PC-3 (cell line): Measurements from ENCODE around the gene PLEKHG3. TPM values are rescaled to one million over a fixed set of nuclear protein-coding genes. Genes with fewer than 3 reads are reported as not detected.

ENCODE experiments used
- ATAC-seq: fragments of 200-7000 bp; cut with Tn5 transposase; 2 replicates; pipeline ENCODE4 v1.9.1; 2020; ENCODE audit warnings: mild to moderate bottlenecking, moderate library complexity
- BruUV-seq: library from RNA; stranded (reverse); fragments of 400-500 nt; replicated peaks from 2 replicates; lab custom pipeline; 2021; lab: Mats Ljungman, UMichigan
- CTCF ChIA-PET: fragments of 300-600 bp; sonication (Branson Sonifier 250); formaldehyde crosslinking; loops from one replicate; lab custom pipeline; 2022; ENCODE audit warnings: antibody characterized with exemption; lab: Charles Lee
- POLR2A ChIA-PET: fragments of 300-600 bp; sonication (Branson Sonifier 250); formaldehyde crosslinking; loops from one replicate; lab custom pipeline; 2022; ENCODE audit warnings: antibody characterized with exemption; ENCODE audit not compliant: unreplicated experiment; lab: Charles Lee
- DNase-seq: peaks from one replicate; pipeline ENCODE4 v3.0.0-alpha.2; 2015
- H2AFZ ChIP-seq: fragments of 300-600 bp; sonication (generic); 2 replicates; pipeline ENCODE4 v1.6.0; 2016; ENCODE audit warnings: antibody characterized with exemption, low read length
- H3F3A ChIP-seq: fragments of 300-600 bp; sonication (generic); one replicate; pipeline ENCODE4 v1.6.0; 2017; ENCODE audit warnings: antibody characterized with exemption, low read length, control low read depth, mild to moderate bottlenecking; ENCODE audit not compliant: unreplicated experiment
- H3K27ac ChIP-seq: fragments of 300-600 bp; sonication (generic); 2 replicates; pipeline ENCODE4 v1.5.1; 2016; ENCODE audit warnings: mild to moderate bottlenecking, low read length
- H3K27me3 ChIP-seq: fragments of 300-600 bp; sonication (generic); 2 replicates; pipeline ENCODE4 v1.6.1; 2016; ENCODE audit warnings: low read length, mixed read lengths
- H3K36me3 ChIP-seq: fragments of 300-600 bp; sonication (generic); 2 replicates; pipeline ENCODE4 v1.6.1; 2016; ENCODE audit warnings: low read depth, mixed run types, low read length, mixed read lengths
- H3K4me1 ChIP-seq: fragments of 300-600 bp; sonication (generic); 2 replicates; pipeline ENCODE4 v1.5.1; 2016; ENCODE audit warnings: low read length; ENCODE audit not compliant: insufficient read depth
- H3K4me2 ChIP-seq: fragments of 300-600 bp; sonication (generic); 2 replicates; pipeline ENCODE4 v1.6.0; 2016; ENCODE audit warnings: low read length
- H3K4me3 ChIP-seq: fragments of 300-600 bp; sonication (generic); 2 replicates; pipeline ENCODE4 v1.5.1; 2016; ENCODE audit warnings: mild to moderate bottlenecking, low read length, mixed read lengths
- H3K79me2 ChIP-seq: fragments of 300-600 bp; sonication (generic); 2 replicates; pipeline ENCODE4 v1.6.1; 2017; ENCODE audit warnings: low read length, mixed read lengths
- H3K9ac ChIP-seq: fragments of 300-600 bp; sonication (generic); 2 replicates; pipeline ENCODE4 v1.6.0; 2016; ENCODE audit warnings: mild to moderate bottlenecking, low read length
- H3K9me2 ChIP-seq: fragments of 300-600 bp; sonication (generic); replicated peaks from 2 replicates; pipeline ENCODE4 v1.6.1; 2016; ENCODE audit warnings: mixed run types, low read length, mixed read lengths
- H3K9me3 ChIP-seq: fragments of 300-600 bp; sonication (generic); 2 replicates; pipeline ENCODE4 v1.6.1; 2016; ENCODE audit warnings: low read length, mixed read lengths
- H4K20me1 ChIP-seq: fragments of 300-600 bp; sonication (generic); 2 replicates; pipeline ENCODE4 v1.6.1; 2016; ENCODE audit warnings: low read length, mixed read lengths
- EZH2 ChIP-seq: fragments of 300-600 bp; sonication (generic); IDR thresholded peaks from one replicate; pipeline ENCODE4 v1.6.1; 2017; ENCODE audit warnings: antibody characterized with exemption, mild to moderate bottlenecking, low read length; ENCODE audit not compliant: unreplicated experiment
- EZH2phosphoT487 ChIP-seq: fragments of 300-600 bp; sonication (generic); IDR thresholded peaks from 2 replicates; pipeline ENCODE4 v1.6.1; 2018; ENCODE audit warnings: mild to moderate bottlenecking, antibody characterized with exemption, low read length, borderline replicate concordance
- intact Hi-C: fragments of 100-400 bp; cut with micrococcal nuclease; formaldehyde crosslinking; loops from 2 replicates; pipeline ENCODE4 v1.9.0; 2023
- total RNA-seq: library from RNA; depleted of rRNA; stranded (reverse); fragments of >200 nt; gene quantifications from 2 replicates; pipeline ENCODE4 v1.2.3, GENCODE V29; 2014
- TF ChIP-seq, protein P1 (sequence below): fragments of 300-600 bp; sonication (generic); conservative IDR thresholded peaks from 2 replicates; pipeline ENCODE4 v1.5.1; 2017; ENCODE audit warnings: antibody characterized with exemption, low read depth, mild to moderate bottlenecking, low read length

Gene PLEKHG3
- total RNA-seq, 1 experiment from 2014 or later, result 49.6 TPM

DNA sequence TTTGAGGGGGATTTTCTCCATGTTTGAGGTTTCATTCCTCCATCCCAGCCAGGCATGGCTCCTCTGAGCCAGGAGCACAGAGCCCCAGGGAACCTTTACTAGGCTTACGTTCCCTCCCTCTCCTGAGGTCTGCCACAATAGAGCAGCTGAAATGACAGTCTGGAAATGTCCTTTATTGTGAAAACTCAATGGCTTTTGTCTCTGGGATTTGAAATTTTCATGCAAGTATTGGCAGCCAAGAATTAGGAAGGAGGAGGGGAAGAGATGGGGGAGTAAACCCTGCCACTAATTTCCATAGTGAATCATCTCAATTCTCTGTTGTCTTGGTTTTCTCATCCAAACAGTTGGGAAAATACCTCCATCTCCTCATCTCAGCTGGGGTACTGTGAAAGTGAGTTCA is 2.6 kb upstream of the PLEKHG3 start:
- ChIA-PET POLR2A (no interaction called here), CTCF (no interaction called here)
- Histone ChIP-seq H3K4me1 (peaks cover 44% of the 10 kb centered on the region), H4K20me1 (peaks cover 13% of the 10 kb centered on the region; the same call in 1 of the 2 replicates), H3K4me3 (no peak overlapping the region), H3K79me2 (peaks cover 24% of the 10 kb centered on the region), H3K9me3 (no peaks in the 10 kb centered on the region), H2AFZ (no peak overlapping the region), H3K4me2 (no peak overlapping the region), H3K27ac (no peak overlapping the region), H3K9me2 (no peaks in the 10 kb centered on the region), H3K36me3 (no peaks in the 10 kb centered on the region), H3F3A (no peaks in the 10 kb centered on the region), H3K9ac (no peak overlapping the region), H3K27me3 (no peaks in the 10 kb centered on the region)
- TF ChIP-seq, protein P1, sequence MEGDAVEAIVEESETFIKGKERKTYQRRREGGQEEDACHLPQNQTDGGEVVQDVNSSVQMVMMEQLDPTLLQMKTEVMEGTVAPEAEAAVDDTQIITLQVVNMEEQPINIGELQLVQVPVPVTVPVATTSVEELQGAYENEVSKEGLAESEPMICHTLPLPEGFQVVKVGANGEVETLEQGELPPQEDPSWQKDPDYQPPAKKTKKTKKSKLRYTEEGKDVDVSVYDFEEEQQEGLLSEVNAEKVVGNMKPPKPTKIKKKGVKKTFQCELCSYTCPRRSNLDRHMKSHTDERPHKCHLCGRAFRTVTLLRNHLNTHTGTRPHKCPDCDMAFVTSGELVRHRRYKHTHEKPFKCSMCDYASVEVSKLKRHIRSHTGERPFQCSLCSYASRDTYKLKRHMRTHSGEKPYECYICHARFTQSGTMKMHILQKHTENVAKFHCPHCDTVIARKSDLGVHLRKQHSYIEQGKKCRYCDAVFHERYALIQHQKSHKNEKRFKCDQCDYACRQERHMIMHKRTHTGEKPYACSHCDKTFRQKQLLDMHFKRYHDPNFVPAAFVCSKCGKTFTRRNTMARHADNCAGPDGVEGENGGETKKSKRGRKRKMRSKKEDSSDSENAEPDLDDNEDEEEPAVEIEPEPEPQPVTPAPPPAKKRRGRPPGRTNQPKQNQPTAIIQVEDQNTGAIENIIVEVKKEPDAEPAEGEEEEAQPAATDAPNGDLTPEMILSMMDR, result no peak
- TF ChIP-seq EZH2, result no peak
- TF ChIP-seq EZH2phosphoT487, result no peak
- no TSS peak for BruUV-seq
- ATAC-seq, result no peak
- peak; percentile 29 for DNase-seq
- intact Hi-C loops, result loop anchor here (2.0 kb wide), 1 partner anchor 19 kb away; no protein-coding TSS in a partner anchor

DNA sequence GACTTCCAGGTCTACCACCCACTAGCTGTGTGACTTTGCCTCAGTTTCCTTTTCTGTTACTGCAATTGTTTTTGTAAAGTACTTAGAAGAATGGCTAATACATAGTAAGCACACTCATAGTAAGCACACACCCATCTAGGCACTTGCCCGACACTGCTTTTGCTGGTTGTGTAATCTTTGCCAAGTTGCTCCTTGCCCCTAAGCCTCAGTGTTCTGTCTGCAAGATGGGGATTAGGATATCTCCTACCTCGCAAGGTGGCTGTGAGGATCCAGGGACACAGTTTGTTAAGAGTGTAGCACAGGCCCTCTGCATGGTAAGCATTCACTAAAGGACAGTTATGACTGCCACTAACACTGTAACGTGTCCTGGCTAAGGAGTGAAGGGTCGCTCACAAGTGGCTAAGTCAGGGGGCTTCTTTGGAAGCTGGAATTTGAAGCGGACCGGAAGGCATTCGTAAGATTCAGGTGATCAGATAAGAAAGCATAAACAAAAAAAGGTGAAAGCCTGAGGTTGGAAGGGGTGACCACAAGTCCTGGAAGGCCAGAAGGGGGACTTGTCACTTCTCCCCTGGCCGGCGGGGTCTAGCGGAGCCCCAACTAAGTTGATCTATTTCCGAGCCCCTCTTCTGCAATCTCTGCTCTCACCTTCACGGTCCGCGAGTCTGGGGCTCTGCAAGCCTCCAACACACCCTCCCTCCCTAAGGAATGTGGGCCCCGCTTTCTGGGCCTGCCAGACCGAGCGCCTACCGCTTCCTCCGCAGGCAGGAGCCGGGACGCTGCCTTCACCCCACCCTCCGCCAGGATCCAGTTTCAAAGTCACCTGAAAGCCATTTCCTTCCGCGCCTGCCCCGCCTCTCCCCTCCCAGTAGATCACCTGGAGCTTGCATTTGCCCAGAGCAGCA is 1.5 kb upstream of the PLEKHG3 start:
- peak overlapping the region; percentile 95 for H3K4me2 ChIP-seq
- H3K79me2 ChIP-seq, result peaks cover 34% of the 10 kb centered on the region
- H2AFZ ChIP-seq, result peak overlapping the region; percentile 66
- H3K4me3 ChIP-seq, result peak overlapping the region; percentile 93
- intact Hi-C loops, result loop anchor here (2.0 kb wide), 1 partner anchor 20 kb away; no protein-coding TSS in a partner anchor
- no peak for TF ChIP-seq EZH2phosphoT487
- TF ChIP-seq, protein P1, result no peak
- no peak for TF ChIP-seq EZH2
- H3F3A ChIP-seq, result peaks cover 3% of the 10 kb centered on the region
- peaks cover 22% of the 10 kb centered on the region; the same call in 1 of the 2 replicates for H4K20me1 ChIP-seq
- H3K36me3 ChIP-seq, result no peaks in the 10 kb centered on the region
- no peak overlapping the region for H3K27ac ChIP-seq
- H3K9me3 ChIP-seq, result no peaks in the 10 kb centered on the region
- peaks cover 55% of the 10 kb centered on the region for H3K4me1 ChIP-seq
- ChIA-PET CTCF (interaction anchor here (0.6 to 1.1 kb wide), 2 partner anchors 12 to 21 kb away, joined by 3 read pairs; no protein-coding TSS in a partner anchor), POLR2A (interaction anchor here (0.6 kb wide), 1 partner anchor 62 kb away, joined by 3 read pairs; no protein-coding TSS in a partner anchor)
- H3K9ac ChIP-seq, result 0 out of 2 replicates have a peak overlapping the region, but pooled peaks have one; percentile 87
- DNase-seq (peak; percentile 79), ATAC-seq (peak; percentile 18)
- H3K27me3 ChIP-seq, result no peaks in the 10 kb centered on the region
- H3K9me2 ChIP-seq, result no peaks in the 10 kb centered on the region
- no TSS peak for BruUV-seq
